Mammary epithelial cell (primary cell): Measurements from ENCODE around the gene SARDH.

Experiments
- EZH2 ChIP-seq: IDR thresholded peaks from 2 replicates; pipeline ENCODE4 v1.6.1; 2012; ENCODE audit warnings: low read length, inconsistent platforms, borderline replicate concordance
- TF ChIP-seq, protein P1 (sequence below), 2 donors: IDR thresholded peaks in 1 of 2; conservative IDR thresholded peaks in 1 of 2; 2 replicates each; pipeline ENCODE4 v1.5.1; 2011 to 2012; ENCODE audit warnings: inconsistent platforms in 2 of 2, low read length in 2 of 2, mild to moderate bottlenecking in 2 of 2, control low read depth in 1 of 2, low read depth in 1 of 2; ENCODE audit not compliant: insufficient read depth in 1 of 2; ENCODE audit errors: extremely low read depth in 1 of 2

GRCh38 chr9:133696071-133696472 is 42.1 kb downstream of the SARDH start:
- TF ChIP-seq, protein P1, sequence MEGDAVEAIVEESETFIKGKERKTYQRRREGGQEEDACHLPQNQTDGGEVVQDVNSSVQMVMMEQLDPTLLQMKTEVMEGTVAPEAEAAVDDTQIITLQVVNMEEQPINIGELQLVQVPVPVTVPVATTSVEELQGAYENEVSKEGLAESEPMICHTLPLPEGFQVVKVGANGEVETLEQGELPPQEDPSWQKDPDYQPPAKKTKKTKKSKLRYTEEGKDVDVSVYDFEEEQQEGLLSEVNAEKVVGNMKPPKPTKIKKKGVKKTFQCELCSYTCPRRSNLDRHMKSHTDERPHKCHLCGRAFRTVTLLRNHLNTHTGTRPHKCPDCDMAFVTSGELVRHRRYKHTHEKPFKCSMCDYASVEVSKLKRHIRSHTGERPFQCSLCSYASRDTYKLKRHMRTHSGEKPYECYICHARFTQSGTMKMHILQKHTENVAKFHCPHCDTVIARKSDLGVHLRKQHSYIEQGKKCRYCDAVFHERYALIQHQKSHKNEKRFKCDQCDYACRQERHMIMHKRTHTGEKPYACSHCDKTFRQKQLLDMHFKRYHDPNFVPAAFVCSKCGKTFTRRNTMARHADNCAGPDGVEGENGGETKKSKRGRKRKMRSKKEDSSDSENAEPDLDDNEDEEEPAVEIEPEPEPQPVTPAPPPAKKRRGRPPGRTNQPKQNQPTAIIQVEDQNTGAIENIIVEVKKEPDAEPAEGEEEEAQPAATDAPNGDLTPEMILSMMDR (conservative IDR thresholded peaks at IDR 0.05 in 1 of 2, IDR thresholded peaks at IDR 0.05 in 1 of 2; ENCODE audit: extremely low read depth in 1 of 2, insufficient read depth in 1 of 2, low read depth in 1 of 2, low read length in 2 of 2), result no peak
- no peak for TF ChIP-seq EZH2
